Keratinocyte (primary cell): ENCODE results near the gene MCF2L2. TPM values are rescaled to one million over a fixed set of nuclear protein-coding genes. Genes with fewer than 3 reads are reported as not detected.

Experiments used
- DNase-seq: peaks from one replicate; pipeline ENCODE4 v3.0.0-alpha.2; 2011; ENCODE audit warnings: low read depth, missing footprints, low spot score
- FAIRE-seq: peaks from 2 replicates; lab custom pipeline; 2011; peaks lifted over from hg19 to GRCh38; lab: Jason Lieb, UNC
- H2AFZ ChIP-seq: 2 replicates; pipeline ENCODE4 v1.6.0; 2012; ENCODE audit warnings: low read length, control low read depth, inconsistent platforms; ENCODE audit not compliant: control insufficient read depth
- H3K27ac ChIP-seq: 2 replicates; pipeline ENCODE4 v1.5.1; 2011; ENCODE audit warnings: low read length; ENCODE audit not compliant: control insufficient read depth, insufficient read depth
- H3K27me3 ChIP-seq: 3 replicates; pipeline ENCODE4 v1.6.0; 2011; ENCODE audit warnings: low read length; ENCODE audit not compliant: control insufficient read depth, insufficient read depth; ENCODE audit errors: extremely low read depth
- H3K36me3 ChIP-seq, 2 experiments: 2 replicates in 1 of 2; 3 replicates in 1 of 2; pipeline ENCODE4 v1.5.1; 2011; ENCODE audit warnings: low read length in 2 of 2, mild to moderate bottlenecking in 1 of 2; ENCODE audit not compliant: control insufficient read depth in 2 of 2, insufficient read depth in 2 of 2; ENCODE audit errors: extremely low read depth in 1 of 2
- H3K4me1 ChIP-seq: 3 replicates; pipeline ENCODE4 v1.5.1; 2011; ENCODE audit warnings: low read length; ENCODE audit not compliant: control insufficient read depth, insufficient read depth; ENCODE audit errors: extremely low read depth
- H3K4me2 ChIP-seq: 3 replicates; pipeline ENCODE4 v1.6.0; 2011; ENCODE audit warnings: low read depth, low read length; ENCODE audit not compliant: control insufficient read depth, insufficient read depth; ENCODE audit errors: extremely low read depth
- H3K4me3 ChIP-seq, 3 experiments: fragments of 200-600 bp in 1 of 3; sonication (generic) in 1 of 3; 2 replicates in 2 of 3; 3 replicates in 1 of 3; pipeline ENCODE4 v1.5.1; 2011 to 2016; ENCODE audit warnings: low read length in 3 of 3, mild to moderate bottlenecking in 3 of 3, control low read depth in 2 of 3, inconsistent platforms in 1 of 3, low read depth in 1 of 3, mixed read lengths in 1 of 3, mixed run types in 1 of 3, moderate library complexity in 1 of 3; ENCODE audit not compliant: control insufficient read depth in 2 of 3, insufficient read depth in 2 of 3; ENCODE audit errors: extremely low read depth in 1 of 3
- H3K79me2 ChIP-seq: 2 replicates; pipeline ENCODE4 v1.6.0; 2012; ENCODE audit warnings: low read length; ENCODE audit not compliant: control insufficient read depth, insufficient read depth
- H3K9ac ChIP-seq: 3 replicates; pipeline ENCODE4 v1.6.0; 2011; ENCODE audit warnings: low read length; ENCODE audit not compliant: control insufficient read depth, insufficient read depth; ENCODE audit errors: extremely low read depth
- H3K9me1 ChIP-seq: 3 replicates; pipeline ENCODE4 v1.6.0; 2011; ENCODE audit warnings: low read length; ENCODE audit not compliant: control insufficient read depth, insufficient read depth; ENCODE audit errors: extremely low read depth
- H3K9me3 ChIP-seq: 2 replicates; pipeline ENCODE4 v1.5.1; 2012; ENCODE audit warnings: low read depth, low read length; ENCODE audit not compliant: control insufficient read depth
- H4K20me1 ChIP-seq: 3 replicates; pipeline ENCODE4 v1.6.0; 2011; ENCODE audit warnings: low read length; ENCODE audit not compliant: control insufficient read depth, insufficient read depth; ENCODE audit errors: extremely low read depth
- EZH2 ChIP-seq: IDR thresholded peaks from one replicate; pipeline ENCODE4 v1.6.1; 2012; ENCODE audit warnings: inconsistent platforms, mild to moderate bottlenecking, low read length, moderate library complexity
- dilution Hi-C: fragments of 300-500 bp; cut with MboI; formaldehyde crosslinking; loops from one replicate; pipeline ENCODE4 v1.7.0; 2020; ENCODE audit warnings: low sequenced_read_pairs; ENCODE audit not compliant: extremely low pct_ligation_motif_present
- polyA plus RNA-seq, 5 experiments: library from polyadenylated mRNA; depleted of rRNA in 3 of 5; stranded (reverse) in 3 of 5; stranded (forward) in 1 of 5; unstranded in 1 of 5; fragments of >200 nt; gene quantifications; 1 replicate in 1 of 5; 2 replicates in 3 of 5; 3 replicates in 1 of 5; pipeline versions ENCODE4 v1.2.1 to v1.2.3, GENCODE V29; 2011 to 2012; ENCODE audit warnings: missing spikeins in 2 of 5, low read depth in 1 of 5, low replicate concordance in 1 of 5
- TF ChIP-seq, protein P1 (sequence below), 3 experiments: IDR thresholded peaks in 1 of 3; conservative IDR thresholded peaks in 1 of 3; optimal IDR thresholded peaks in 1 of 3; 2 replicates in 2 of 3; 3 replicates in 1 of 3; pipeline versions ENCODE3 to v1.5.1; 2011; ENCODE audit warnings: low read length in 3 of 3, mild to moderate bottlenecking in 3 of 3, moderate library complexity in 2 of 3, control low read depth in 1 of 3, inconsistent platforms in 1 of 3; ENCODE audit not compliant: insufficient read depth in 2 of 3; ENCODE audit errors: extremely low read depth in 1 of 3

The MCF2L2 gene
- polyA plus RNA-seq, 1 donor (not counting 4 experiments of a cell fraction or from before 2014, with no cell fraction given) = 0.26 TPM

DNA sequence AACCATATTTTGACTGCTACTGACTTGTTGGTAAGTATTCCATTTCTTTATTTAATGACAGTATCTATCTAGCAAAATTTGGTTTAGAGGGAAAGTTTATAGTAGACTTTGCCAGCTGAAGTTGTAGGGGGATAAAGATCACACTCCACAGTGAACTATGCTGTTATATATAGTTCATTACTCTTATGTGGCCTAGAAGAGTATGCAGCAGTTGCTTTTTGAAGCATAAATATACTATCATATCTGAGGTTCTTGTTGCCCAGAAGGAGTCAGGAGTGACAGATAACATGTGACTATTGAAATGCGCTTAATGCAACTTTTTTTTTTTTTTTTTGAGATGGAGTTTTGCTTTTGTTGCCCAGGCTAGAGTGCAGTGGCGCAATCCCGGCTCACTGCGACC, 25.6 kb upstream of the MCF2L2 start:
- Histone ChIP-seq H3K27me3 (no peaks in the 10 kb centered on the region), H3K9ac (no peak overlapping the region), H3K79me2 (no peaks in the 10 kb centered on the region), H3K36me3 (no peaks in the 10 kb centered on the region), H4K20me1 (no peaks in the 10 kb centered on the region), H3K9me3 (no peaks in the 10 kb centered on the region), H2AFZ (no peak overlapping the region), H3K4me2 (no peak overlapping the region), H3K4me1 (no peaks in the 10 kb centered on the region), H3K4me3 (no peak overlapping the region), H3K9me1 (no peaks in the 10 kb centered on the region), H3K27ac (no peak overlapping the region)
- FAIRE-seq (no peak), DNase-seq (no peak)
- dilution Hi-C loops = no loop called here
- TF ChIP-seq, protein P1, sequence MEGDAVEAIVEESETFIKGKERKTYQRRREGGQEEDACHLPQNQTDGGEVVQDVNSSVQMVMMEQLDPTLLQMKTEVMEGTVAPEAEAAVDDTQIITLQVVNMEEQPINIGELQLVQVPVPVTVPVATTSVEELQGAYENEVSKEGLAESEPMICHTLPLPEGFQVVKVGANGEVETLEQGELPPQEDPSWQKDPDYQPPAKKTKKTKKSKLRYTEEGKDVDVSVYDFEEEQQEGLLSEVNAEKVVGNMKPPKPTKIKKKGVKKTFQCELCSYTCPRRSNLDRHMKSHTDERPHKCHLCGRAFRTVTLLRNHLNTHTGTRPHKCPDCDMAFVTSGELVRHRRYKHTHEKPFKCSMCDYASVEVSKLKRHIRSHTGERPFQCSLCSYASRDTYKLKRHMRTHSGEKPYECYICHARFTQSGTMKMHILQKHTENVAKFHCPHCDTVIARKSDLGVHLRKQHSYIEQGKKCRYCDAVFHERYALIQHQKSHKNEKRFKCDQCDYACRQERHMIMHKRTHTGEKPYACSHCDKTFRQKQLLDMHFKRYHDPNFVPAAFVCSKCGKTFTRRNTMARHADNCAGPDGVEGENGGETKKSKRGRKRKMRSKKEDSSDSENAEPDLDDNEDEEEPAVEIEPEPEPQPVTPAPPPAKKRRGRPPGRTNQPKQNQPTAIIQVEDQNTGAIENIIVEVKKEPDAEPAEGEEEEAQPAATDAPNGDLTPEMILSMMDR (optimal IDR thresholded peaks at IDR 0.05 in 1 of 3, IDR thresholded peaks at IDR 0.05 in 1 of 3, conservative IDR thresholded peaks at IDR 0.05 in 1 of 3; ENCODE audit: extremely low read depth in 1 of 3, insufficient read depth in 2 of 3, low read length in 3 of 3) = no peak
- TF ChIP-seq EZH2 = no peak

DNA sequence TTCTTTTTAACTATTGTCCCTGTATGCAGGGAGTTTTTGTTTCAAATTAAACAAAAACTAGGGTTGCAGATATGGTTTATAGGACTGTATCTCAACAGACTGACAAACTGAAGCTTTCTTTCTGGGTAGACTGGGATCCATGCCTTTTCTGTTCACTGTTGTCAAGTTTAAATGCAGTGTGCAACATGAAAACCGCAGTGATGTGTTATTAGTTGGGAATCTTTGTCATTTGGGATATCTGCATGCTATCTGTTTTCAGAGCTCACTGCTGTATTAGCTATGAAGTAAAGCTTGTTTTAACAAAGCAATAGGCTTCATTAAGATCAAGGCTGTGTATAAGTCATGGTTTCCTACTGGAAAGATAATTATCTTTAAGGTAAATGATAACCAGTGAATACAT, 21.4 kb upstream of the MCF2L2 start:
- H3K4me2 ChIP-seq = no peak overlapping the region
- DNase-seq = no peak
- no peak overlapping the region for H3K27ac ChIP-seq

More for the DNA sequence above, 21.4 kb upstream of the MCF2L2 start:
- no peaks in the 10 kb centered on the region for H3K79me2 ChIP-seq
- H3K9me3 ChIP-seq = no peaks in the 10 kb centered on the region
- H4K20me1 ChIP-seq = no peaks in the 10 kb centered on the region
- no peak overlapping the region for H3K9ac ChIP-seq
- no peak for FAIRE-seq
- H2AFZ ChIP-seq = no peak overlapping the region
- no peak overlapping the region for H3K4me3 ChIP-seq
- TF ChIP-seq, protein P1 (optimal IDR thresholded peaks at IDR 0.05 in 1 of 3, IDR thresholded peaks at IDR 0.05 in 1 of 3, conservative IDR thresholded peaks at IDR 0.05 in 1 of 3; ENCODE audit: extremely low read depth in 1 of 3, insufficient read depth in 2 of 3, low read length in 3 of 3) = no peak
- TF ChIP-seq EZH2 = no peak
- H3K36me3 ChIP-seq = no peaks in the 10 kb centered on the region
- dilution Hi-C loops = no loop called here
- no peaks in the 10 kb centered on the region for H3K9me1 ChIP-seq
- H3K4me1 ChIP-seq = peaks cover 5% of the 10 kb centered on the region
- H3K27me3 ChIP-seq = no peaks in the 10 kb centered on the region
